RWPE2 (cell line): ENCODE measurements around the gene ZPBP2.
A peak's percentile ranks its signal among the peaks of the same experiment; 100 is the strongest.
"Not testable (repeated sequence)": the region's sequence is repeated elsewhere in the genome, so short reads cannot be mapped to it uniquely, and the experiment has no call there.

ENCODE experiments used
- ATAC-seq: fragments of 200-7000 bp; cut with Tn5 transposase; 3 replicates; pipeline ENCODE4 v1.9.1; 2021; ENCODE audit warnings: low read depth
- DNase-seq: peaks from one replicate; pipeline ENCODE4 v3.0.0-alpha.2; 2020; ENCODE audit warnings: low spot score
- H3K27ac ChIP-seq: fragments of 450-650 bp; 2 replicates; pipeline ENCODE4 v1.5.1; 2017; ENCODE audit warnings: mild to moderate bottlenecking; ENCODE audit not compliant: poor library complexity, severe bottlenecking
- H3K27me3 ChIP-seq: fragments of 250-450 bp; sonication (Bioruptor Pico); 2 replicates; pipeline ENCODE4 v1.5.1; 2021; ENCODE audit warnings: mild to moderate bottlenecking, moderate library complexity; ENCODE audit not compliant: insufficient read depth, poor library complexity, severe bottlenecking
- H3K36me3 ChIP-seq: fragments of 250-450 bp; sonication (Bioruptor Pico); 2 replicates; pipeline ENCODE4 v1.5.1; 2020; ENCODE audit warnings: low read depth, mild to moderate bottlenecking, moderate library complexity
- H3K4me1 ChIP-seq: fragments of 250-450 bp; sonication (Bioruptor Pico); 2 replicates; pipeline ENCODE4 v1.5.1; 2021; ENCODE audit warnings: mild to moderate bottlenecking, moderate library complexity; ENCODE audit not compliant: insufficient read depth, poor library complexity, severe bottlenecking
- H3K4me3 ChIP-seq: fragments of 250-450 bp; sonication (Bioruptor Pico); 2 replicates; pipeline ENCODE4 v1.5.1; 2021; ENCODE audit warnings: mild to moderate bottlenecking, moderate library complexity; ENCODE audit not compliant: severe bottlenecking
- H3K9me3 ChIP-seq: fragments of 250-450 bp; sonication (Bioruptor Pico); 2 replicates; pipeline ENCODE4 v1.5.1; 2021; ENCODE audit warnings: mild to moderate bottlenecking, moderate library complexity; ENCODE audit not compliant: severe bottlenecking
- TF ChIP-seq, protein P1 (sequence below): fragments of 450-650 bp; IDR thresholded peaks from one replicate; pipeline ENCODE4 v1.5.1; 2017; ENCODE audit warnings: mild to moderate bottlenecking, moderate library complexity; ENCODE audit not compliant: poor library complexity, severe bottlenecking

Gene ZPBP2

GRCh38 chr17:39871801-39872200 lies 3.8 kb downstream of the ZPBP2 start:
- H3K9me3 ChIP-seq: no peaks in the 10 kb centered on the region
- no peak for ATAC-seq
- H3K4me3 ChIP-seq: no peak overlapping the region
- H3K27me3 ChIP-seq: peaks cover 16% of the 10 kb centered on the region
- no peaks in the 10 kb centered on the region; the same call in 1 of the 2 replicates for H3K36me3 ChIP-seq
- peaks cover 4% of the 10 kb centered on the region for H3K4me1 ChIP-seq
- TF ChIP-seq, protein P1, sequence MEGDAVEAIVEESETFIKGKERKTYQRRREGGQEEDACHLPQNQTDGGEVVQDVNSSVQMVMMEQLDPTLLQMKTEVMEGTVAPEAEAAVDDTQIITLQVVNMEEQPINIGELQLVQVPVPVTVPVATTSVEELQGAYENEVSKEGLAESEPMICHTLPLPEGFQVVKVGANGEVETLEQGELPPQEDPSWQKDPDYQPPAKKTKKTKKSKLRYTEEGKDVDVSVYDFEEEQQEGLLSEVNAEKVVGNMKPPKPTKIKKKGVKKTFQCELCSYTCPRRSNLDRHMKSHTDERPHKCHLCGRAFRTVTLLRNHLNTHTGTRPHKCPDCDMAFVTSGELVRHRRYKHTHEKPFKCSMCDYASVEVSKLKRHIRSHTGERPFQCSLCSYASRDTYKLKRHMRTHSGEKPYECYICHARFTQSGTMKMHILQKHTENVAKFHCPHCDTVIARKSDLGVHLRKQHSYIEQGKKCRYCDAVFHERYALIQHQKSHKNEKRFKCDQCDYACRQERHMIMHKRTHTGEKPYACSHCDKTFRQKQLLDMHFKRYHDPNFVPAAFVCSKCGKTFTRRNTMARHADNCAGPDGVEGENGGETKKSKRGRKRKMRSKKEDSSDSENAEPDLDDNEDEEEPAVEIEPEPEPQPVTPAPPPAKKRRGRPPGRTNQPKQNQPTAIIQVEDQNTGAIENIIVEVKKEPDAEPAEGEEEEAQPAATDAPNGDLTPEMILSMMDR: no peak
- no peak overlapping the region for H3K27ac ChIP-seq
- no peak for DNase-seq

DNA sequence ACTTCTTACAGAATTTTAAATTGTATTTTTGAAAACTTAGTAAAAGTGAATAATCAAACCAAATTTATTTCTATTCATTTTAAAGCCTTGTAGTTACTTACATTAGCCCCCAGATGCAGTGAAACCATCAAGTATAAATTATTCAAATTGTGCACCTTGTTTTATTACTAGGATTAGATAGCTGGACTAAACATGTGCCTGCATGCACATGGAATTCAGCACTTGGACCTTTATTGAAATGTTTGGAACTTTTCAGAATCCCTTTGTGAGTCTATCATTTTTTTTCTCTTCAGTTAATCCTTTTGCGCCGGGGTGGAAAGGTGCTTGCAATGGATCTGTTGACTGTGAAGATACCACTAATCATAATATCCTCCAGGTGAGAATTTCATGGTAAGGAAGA lies 4.7 kb downstream of the ZPBP2 start:
- Histone ChIP-seq H3K27ac (no peak overlapping the region), H3K9me3 (no peaks in the 10 kb centered on the region), H3K4me1 (peaks cover 4% of the 10 kb centered on the region), H3K4me3 (no peak overlapping the region), H3K36me3 (no peaks in the 10 kb centered on the region; the same call in 1 of the 2 replicates), H3K27me3 (peaks cover 15% of the 10 kb centered on the region)
- no peak for DNase-seq
- TF ChIP-seq, protein P1: peak; percentile 62
- 0 out of 3 replicates have a peak, but pooled peaks have one; percentile 41 for ATAC-seq

DNA sequence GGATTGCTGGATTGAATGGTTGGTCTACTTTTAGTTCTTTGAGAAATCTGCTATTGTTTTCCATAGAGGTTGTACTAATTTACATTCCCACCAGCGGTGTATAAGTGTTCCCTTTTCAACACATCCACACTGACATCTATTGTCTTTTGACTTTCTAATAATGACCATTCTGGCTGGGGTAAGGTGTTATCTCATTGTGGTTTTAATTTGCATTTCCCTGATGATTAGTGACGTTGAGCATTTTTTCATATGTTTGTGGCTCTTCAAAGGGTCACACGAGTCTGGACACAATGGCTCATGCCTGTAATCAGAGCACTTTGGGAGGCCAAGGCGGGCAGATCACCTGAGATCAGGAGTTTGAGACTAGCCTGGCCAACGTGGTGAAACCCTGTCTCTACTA lies 18.1 kb downstream of the ZPBP2 start:
- H3K4me3 ChIP-seq, H3K36me3 ChIP-seq, H3K9me3 ChIP-seq, ATAC-seq, DNase-seq, H3K4me1 ChIP-seq, H3K27ac ChIP-seq, H3K27me3 ChIP-seq: not testable (repeated sequence)

- DNase-seq (no peak), ATAC-seq (no peak)
- Histone ChIP-seq H3K36me3 (no peaks in the 10 kb centered on the region), H3K27me3 (peaks cover 3% of the 10 kb centered on the region), H3K4me3 (no peak overlapping the region), H3K27ac (no peak overlapping the region), H3K9me3 (no peaks in the 10 kb centered on the region), H3K4me1 (no peaks in the 10 kb centered on the region)
- TF ChIP-seq, protein P1: no peak
These were observed 19.1 kb downstream of the ZPBP2 start for GRCh38 chr17:39887078-39887477.

- Histone ChIP-seq H3K36me3 (no peaks in the 10 kb centered on the region), H3K27ac (no peak overlapping the region), H3K4me1 (no peaks in the 10 kb centered on the region), H3K9me3 (no peaks in the 10 kb centered on the region), H3K4me3 (no peak overlapping the region), H3K27me3 (peaks cover 8% of the 10 kb centered on the region)
- TF ChIP-seq, protein P1: no peak
- DNase-seq (no peak), ATAC-seq (no peak)
These were observed 21.2 kb downstream of the ZPBP2 start for GRCh38 chr17:39889200-39889599.
